Calu3 (cell line): Measurements from ENCODE around the gene TKTL1. TPM values are rescaled to one million over a fixed set of nuclear protein-coding genes. Genes with fewer than 3 reads are reported as not detected.

Experiments
- BruUV-seq: library from RNA; stranded (reverse); fragments of 400-500 nt; replicated peaks from 2 replicates; lab custom pipeline; 2021; lab: Mats Ljungman, UMichigan
- CTCF ChIA-PET: fragments of 300-600 bp; sonication (Branson Sonifier 250); formaldehyde crosslinking; loops from one replicate; lab custom pipeline; 2022; ENCODE audit warnings: antibody characterized with exemption; lab: Charles Lee
- DNase-seq: peaks from one replicate; pipeline ENCODE4 v3.0.0; 2022
- H3K27ac Mint-ChIP-seq: one replicate; pipeline ENCODE4 v1.8.0; 2022; ENCODE audit warnings: mixed read lengths; ENCODE audit not compliant: unreplicated experiment
- H3K27me3 Mint-ChIP-seq: one replicate; pipeline ENCODE4 v1.8.0; 2022; ENCODE audit warnings: mixed read lengths; ENCODE audit not compliant: unreplicated experiment
- H3K36me3 Mint-ChIP-seq: one replicate; pipeline ENCODE4 v1.8.0; 2022; ENCODE audit warnings: mild to moderate bottlenecking, moderate library complexity, mixed read lengths; ENCODE audit not compliant: insufficient read depth, unreplicated experiment
- H3K4me1 Mint-ChIP-seq: one replicate; pipeline ENCODE4 v1.8.0; 2022; ENCODE audit warnings: mild to moderate bottlenecking, low read depth, mixed read lengths; ENCODE audit not compliant: unreplicated experiment
- H3K4me3 Mint-ChIP-seq: one replicate; pipeline ENCODE4 v1.8.0; 2022; ENCODE audit warnings: mild to moderate bottlenecking, low read depth, moderate library complexity, mixed read lengths; ENCODE audit not compliant: unreplicated experiment
- H3K9me3 Mint-ChIP-seq: one replicate; pipeline ENCODE4 v1.8.0; 2022; ENCODE audit warnings: low read depth, mixed read lengths; ENCODE audit not compliant: unreplicated experiment
- CTCF ChIP-seq: fragments of 200-600 bp; IDR thresholded peaks from one replicate; pipeline ENCODE4 v1.8.0; 2022; ENCODE audit warnings: antibody characterized with exemption; ENCODE audit not compliant: unreplicated experiment
- intact Hi-C: fragments of 100-400 bp; cut with micrococcal nuclease; formaldehyde crosslinking; loops from one replicate; pipeline ENCODE4 v1.10.0; 2022; ENCODE audit not compliant: unreplicated experiment
- total RNA-seq: library from RNA; stranded (reverse); gene quantifications from 2 replicates; pipeline ENCODE4 v1.2.3, GENCODE V29; 2022

TKTL1 gene
- total RNA-seq, 1 experiment from 2014 or later: not detected

GRCh38 chrX:154373340-154374306 is 78.0 kb downstream of the TKTL1 start:
- H3K27me3 Mint-ChIP-seq: no peaks in the 10 kb centered on the region
- peaks cover 68% of the 10 kb centered on the region for H3K36me3 Mint-ChIP-seq
- BruUV-seq: no TSS peak
- no peaks in the 10 kb centered on the region for H3K9me3 Mint-ChIP-seq
- H3K4me1 Mint-ChIP-seq: no peaks in the 10 kb centered on the region
- intact Hi-C loops: no loop called here
- peak overlapping the region; percentile 79 for H3K4me3 Mint-ChIP-seq
- H3K27ac Mint-ChIP-seq: peak overlapping the region; percentile 80
- peak; percentile 90 for DNase-seq
- CTCF ChIA-PET: interaction anchor here (0.5 to 1.7 kb wide), 8 partner anchors 8 to 164 kb away, joined by 4 to 8 read pairs (median 6); partner anchors contain the start of genes ATP6AP1 and DNASE1L1
- TF ChIP-seq CTCF: peak; percentile 75

- Mint-ChIP-seq H3K27ac (peak within 1 kb of the TSS; percentile 80), H3K27me3 (no peaks in the 10 kb centered on the region), H3K36me3 (peaks cover 68% of the 10 kb centered on the region), H3K4me3 (peak within 1 kb of the TSS; percentile 79), H3K4me1 (no peaks in the 10 kb centered on the region), H3K9me3 (no peaks in the 10 kb centered on the region)
- no TSS peak for BruUV-seq
- intact Hi-C loops: no loop called here
- no peak for TF ChIP-seq CTCF
- DNase-seq: peak; percentile 72
- CTCF ChIA-PET: no interaction called here
These were observed 78.9 kb downstream of the TKTL1 start, which contains the start of gene FLNA for GRCh38 chrX:154374313-154375155. Gene FLNA (minus strand): TSS chrX:154374634. CDS start chrX:154371245, 3,389 bp downstream.

- H3K4me3 Mint-ChIP-seq: peak overlapping the region; percentile 79
- no peaks in the 10 kb centered on the region for H3K9me3 Mint-ChIP-seq
- no peak for DNase-seq
- H3K27ac Mint-ChIP-seq: peak overlapping the region; percentile 69
- H3K4me1 Mint-ChIP-seq: peaks cover under 1% of the 10 kb centered on the region
- CTCF ChIA-PET: no interaction called here
- no peak for TF ChIP-seq CTCF
- BruUV-seq: no TSS peak
- H3K36me3 Mint-ChIP-seq: peaks cover 68% of the 10 kb centered on the region
- intact Hi-C loops: no loop called here
- H3K27me3 Mint-ChIP-seq: no peaks in the 10 kb centered on the region
These were observed 79.5 kb downstream of the TKTL1 start for GRCh38 chrX:154375156-154375504.

- no peak for TF ChIP-seq CTCF
- H3K4me3 Mint-ChIP-seq: no peak overlapping the region
- peaks cover 67% of the 10 kb centered on the region for H3K36me3 Mint-ChIP-seq
- no TSS peak for BruUV-seq
- CTCF ChIA-PET: no interaction called here
- H3K27ac Mint-ChIP-seq: no peak overlapping the region
- H3K9me3 Mint-ChIP-seq: no peaks in the 10 kb centered on the region
- H3K27me3 Mint-ChIP-seq: no peaks in the 10 kb centered on the region
- intact Hi-C loops: no loop called here
- no peak for DNase-seq
- peaks cover 12% of the 10 kb centered on the region for H3K4me1 Mint-ChIP-seq
These were observed 81.2 kb downstream of the TKTL1 start for GRCh38 chrX:154376774-154377173.
